ENCODE data around the gene NUMBL. TPM values are rescaled to one million over a fixed set of nuclear protein-coding genes. Genes with fewer than 3 reads are reported as not detected.

The NUMBL gene
- total and polyA plus RNA-seq, 2 of the 8 experiments (the other 6 are each of a cell fraction or from before 2014, with no cell fraction given) = 13.5 to 24.8 TPM

GRCh38 chr19:40683437-40683836 lies 7.0 kb downstream of the NUMBL start:
- Histone ChIP-seq H3K36me3 (ENCODE audit: control insufficient read depth in 2 of 4, insufficient read depth in 4 of 4, low read length in 3 of 4) (peaks cover 4 to 36% (median 14%) of the 10 kb centered on the region in 4 experiments), H3K18ac (ENCODE audit: extremely low read depth, low read length) (no peak overlapping the region), H3K79me2 (ENCODE audit: control insufficient read depth in 1 of 2, insufficient read depth in 2 of 2, low read length in 2 of 2) (peaks cover 0 to 6% of the 10 kb centered on the region in 2 experiments; a peak in 1 of 4 replicates), H2BK120ac (replicated peaks; ENCODE audit: low read depth, low read length) (no peak overlapping the region), H3K27ac (ENCODE audit: low read depth, low read length) (no peak overlapping the region), H3K4me1 (replicated peaks in 1 of 4; ENCODE audit: control insufficient read depth in 3 of 4, insufficient read depth in 4 of 4, low read length in 3 of 4) (no peaks in the 10 kb centered on the region), H2BK15ac (ENCODE audit: low read length) (no peak overlapping the region), H2BK20ac (ENCODE audit: low read length) (no peak overlapping the region), H3K9ac (replicated peaks in 1 of 4; ENCODE audit: extremely low read depth in 1 of 4, low read depth in 3 of 4, low read length in 3 of 4) (no peak overlapping the region), H4K20me1 (replicated peaks in 1 of 2; ENCODE audit: control insufficient read depth in 1 of 2, insufficient read depth in 2 of 2, low read length in 2 of 2) (peaks cover 6 to 20% of the 10 kb centered on the region in 2 experiments), H4K91ac (replicated peaks; ENCODE audit: insufficient read length, low read length) (no peak overlapping the region), H3K23me2 (ENCODE audit: low read depth, low read length) (peaks cover 6% of the 10 kb centered on the region; the same call in 1 of the 2 replicates), H2BK5ac (ENCODE audit: low read depth, low read length) (no peak overlapping the region), H2AFZ (ENCODE audit: low read length) (no peak overlapping the region), H3K4me3 (ENCODE audit: extremely low read depth in 1 of 4, insufficient read depth in 2 of 4, low read depth in 3 of 4, low read length in 4 of 4) (no peak overlapping the region), H4K5ac (ENCODE audit: insufficient read length, low read depth, low read length) (no peak overlapping the region), H3K14ac (ENCODE audit: insufficient read length) (no peak overlapping the region), H3K4ac (replicated peaks; ENCODE audit: insufficient read length, low read depth, low read length) (no peak overlapping the region), H3K9me3 (ENCODE audit: insufficient read depth in 2 of 2, low read depth in 1 of 2, low read length in 1 of 2) (no peaks in the 10 kb centered on the region), H3K79me1 (ENCODE audit: low read depth, low read length) (peaks cover 6% of the 10 kb centered on the region), H2BK12ac (ENCODE audit: low read depth, low read length) (no peak overlapping the region), H3K23ac (ENCODE audit: insufficient read length) (no peak overlapping the region), H3K4me2 (ENCODE audit: insufficient read depth in 1 of 2, low read depth in 2 of 2, low read length in 2 of 2) (no peak overlapping the region), H3K27me3 (replicated peaks in 1 of 4; ENCODE audit: control insufficient read depth in 3 of 4, extremely low read depth in 1 of 4, insufficient read depth in 3 of 4, low read length in 3 of 4) (no peaks in the 10 kb centered on the region), H2AK5ac (ENCODE audit: low read depth, low read length) (no peak overlapping the region), H4K8ac (ENCODE audit: extremely low read depth, insufficient read depth, low read length) (no peak overlapping the region), H3K56ac (replicated peaks; ENCODE audit: insufficient read length, low read depth, low read length) (no peak overlapping the region)
- WGBS, 2 experiments (ENCODE audit: extremely low coverage in 1 of 2, insufficient coverage in 1 of 2, insufficient read length in 1 of 2, insufficient replicate concordance in 2 of 2, low coverage in 1 of 2, low lambda C conversion rate in 2 of 2, missing lambda C conversion rate in 1 of 2) = 91% methylated on average over 9 of the region's 9 CpGs; no CpG with 5 or more reads in 1 of the 2 experiments
- POLR2A ChIA-PET (ENCODE audit: partially characterized antibody) = interaction anchor here (0.6 to 1.0 kb wide), 3 partner anchors 16 to 21 kb away, joined by 3 read pairs; no protein-coding TSS in a partner anchor
- DNase-seq (ENCODE audit: low read depth in 1 of 2, low spot score in 2 of 2) (no peak), FAIRE-seq (no peak)
- CTCF ChIA-PET (ENCODE audit: partially characterized antibody) = interaction anchor here (0.6 to 1.2 kb wide), 4 partner anchors 11 to 380 kb away, joined by 3 to 4 read pairs (median 4); no protein-coding TSS in a partner anchor
- TF ChIP-seq SRF (IDR thresholded peaks at IDR 0.05; ENCODE audit: low read depth, low read length) = no peak
